ENCODE measurements around the gene TIGD1. TPM values are rescaled to one million over a fixed set of nuclear protein-coding genes. Genes with fewer than 3 reads are reported as not detected.

TIGD1 gene
- polyA plus RNA-seq, 1 of the 3 experiments (the other 2 are of a cell fraction) = 4.6 TPM

GRCh38 chr2:232498452-232498851 is 51.9 kb downstream of the TIGD1 start:
- no peak for DNase-seq
- peaks cover 10% of the 10 kb centered on the region for H3K27me3 ChIP-seq (ENCODE audit: insufficient read depth)

More at GRCh38 chr2:232498452-232498851, 51.9 kb downstream of the TIGD1 start:
- no peaks in the 10 kb centered on the region for H3K9me3 ChIP-seq
- no peak overlapping the region for H2AFZ ChIP-seq (ENCODE audit: low read depth)
- no peaks in the 10 kb centered on the region for H3K79me2 ChIP-seq (ENCODE audit: insufficient read depth)
- no peaks in the 10 kb centered on the region for H3K9me2 ChIP-seq
- H3K9ac ChIP-seq = no peak overlapping the region
- no peaks in the 10 kb centered on the region for H3F3A ChIP-seq (replicated peaks; ENCODE audit: insufficient read depth)
- no peaks in the 10 kb centered on the region for H4K20me1 ChIP-seq (ENCODE audit: insufficient read depth)
- no peak overlapping the region for H3K27ac ChIP-seq (ENCODE audit: low read depth in 2 of 2, low read length in 1 of 2)
- H3K36me3 ChIP-seq (replicated peaks in 1 of 2; ENCODE audit: control insufficient read depth in 1 of 2, insufficient read depth in 2 of 2, low read length in 1 of 2) = no peaks in the 10 kb centered on the region
- TF ChIP-seq EZH2phosphoT487 (IDR thresholded peaks at IDR 0.05; ENCODE audit: borderline replicate concordance, low read depth) (no peak), RCOR1 (IDR thresholded peaks at IDR 0.05; ENCODE audit: low read length) (no peak), CTCF (IDR thresholded peaks at IDR 0.05) (no peak), USF2 (IDR thresholded peaks at IDR 0.05; ENCODE audit: borderline replicate concordance, low read depth, low read length) (no peak), ZBTB33 (IDR thresholded peaks at IDR 0.05; ENCODE audit: borderline replicate concordance, low read depth) (no peak), NRF1 (IDR thresholded peaks at IDR 0.05; ENCODE audit: low read depth, low read length) (no peak), PBX3 (IDR thresholded peaks at IDR 0.05) (no peak)
- H3K4me1 ChIP-seq (ENCODE audit: control insufficient read depth in 1 of 2, insufficient read depth in 2 of 2, low read depth in 1 of 2, low read length in 1 of 2) = peaks cover 0 to 34% of the 10 kb centered on the region in 2 experiments; a peak in 1 of 4 replicates
- POLR2A ChIA-PET = no interaction called here
- H3K4me2 ChIP-seq = no peak overlapping the region
- no peak overlapping the region for H3K4me3 ChIP-seq (ENCODE audit: low read depth in 2 of 2, low read length in 1 of 2)
- WGBS (ENCODE audit: low lambda C conversion rate) = 66% methylated on average over 3 of the region's 3 CpGs
- CTCF ChIA-PET = interaction anchor here (1.6 kb wide), 1 partner anchor 23 kb away, joined by 7 read pairs; no protein-coding TSS in a partner anchor

Other genes starting within 250 kb of the TIGD1 start
- gene ALPP, start 171.8 kb downstream of the TIGD1 start, polyA plus RNA-seq (2012; rRNA removed) = not detected in 2 replicates
- gene ALPG, start 143.7 kb downstream of the TIGD1 start, polyA plus RNA-seq (2012; rRNA removed) = not detected in 2 replicates
- not detected in 2 replicates for gene ALPI, start 94.4 kb downstream of the TIGD1 start, polyA plus RNA-seq (2012; rRNA removed)
- not detected in 2 replicates for gene ECEL1, start 62.7 kb downstream of the TIGD1 start, polyA plus RNA-seq (2012; rRNA removed)
- not detected in 2 replicates for gene PRSS56, start 30.2 kb downstream of the TIGD1 start, polyA plus RNA-seq (2012; rRNA removed)
- 0.12 TPM in 1 of 2 replicates, not detected in the other for gene CHRND, start 24.4 kb downstream of the TIGD1 start, polyA plus RNA-seq (2012; rRNA removed)
- gene CHRNG, start 10.9 kb downstream of the TIGD1 start, polyA plus RNA-seq (2012; rRNA removed) = not detected in 2 replicates
- 27.6 and 29.1 TPM in 2 replicates for gene EIF4E2, start 132 bp upstream of the TIGD1 start, polyA plus RNA-seq (2012; rRNA removed)
- gene EFHD1, start 83.0 kb upstream of the TIGD1 start, polyA plus RNA-seq (2012; rRNA removed) = 0.05 TPM in 1 of 2 replicates, not detected in the other
- gene GIGYF2, start 146.8 kb upstream of the TIGD1 start, polyA plus RNA-seq (2012; rRNA removed) = 12.8 and 18.2 TPM in 2 replicates
- not detected in 2 replicates for gene KCNJ13, start 226.0 kb upstream of the TIGD1 start, polyA plus RNA-seq (2012; rRNA removed)